Transverse colon (tissue), 4 donors: Measurements from ENCODE around the gene BAIAP2L2. TPM values are rescaled to one million over a fixed set of nuclear protein-coding genes. Genes with fewer than 3 reads are reported as not detected.
"Not testable (repeated sequence)": the region's sequence is repeated elsewhere in the genome, so short reads cannot be mapped to it uniquely, and the experiment has no call there.

Source experiments
- DNase-seq: peaks from one replicate; pipeline ENCODE4 v3.0.0-alpha.2; 2019
- H3K27ac ChIP-seq, 4 donors: fragments of 200-600 bp; sonication (generic); 2 replicates each; pipeline ENCODE4 v1.5.1; 2016 to 2018; ENCODE audit warnings: inconsistent platforms in 4 of 4
- H3K27me3 ChIP-seq: fragments of 200-600 bp; sonication (generic); 2 replicates; pipeline ENCODE4 v1.5.1; 2017; ENCODE audit warnings: inconsistent platforms
- H3K36me3 ChIP-seq, 4 donors: fragments of 200-600 bp; sonication (generic); 2 replicates each; pipeline ENCODE4 v1.5.1; 2017 to 2019; ENCODE audit warnings: inconsistent platforms in 4 of 4
- H3K4me1 ChIP-seq, 4 donors: fragments of 200-600 bp; sonication (generic); 2 replicates each; pipeline ENCODE4 v1.5.1; 2017 to 2020; ENCODE audit warnings: inconsistent platforms in 4 of 4
- H3K4me3 ChIP-seq, 4 donors: fragments of 200-600 bp; sonication (generic); 1 replicate in 1 of 4; 2 replicates in 3 of 4; pipeline versions ENCODE4 v1.5.1 to v1.6.1; 2017 to 2019; ENCODE audit warnings: inconsistent platforms in 4 of 4
- H3K9me3 ChIP-seq, 2 donors: fragments of 200-600 bp; sonication (generic); 2 replicates each; pipeline ENCODE4 v1.5.1; 2017 to 2019; ENCODE audit warnings: inconsistent platforms in 2 of 2
- EP300 ChIP-seq: sonication (generic); formaldehyde crosslinking; IDR thresholded peaks from one replicate; pipeline ENCODE4 v1.6.1; 2017; ENCODE audit warnings: antibody characterized with exemption, low read depth
- POLR2A ChIP-seq: fragments of 450-650 bp; IDR thresholded peaks from one replicate; pipeline ENCODE4 v1.6.1; 2016; ENCODE audit warnings: antibody characterized with exemption, mild to moderate bottlenecking, moderate library complexity
- POLR2AphosphoS5 ChIP-seq, 3 donors: sonication (generic); formaldehyde crosslinking; IDR thresholded peaks; one replicate each; pipeline ENCODE4 v1.6.1; 2016; ENCODE audit warnings: antibody characterized with exemption in 3 of 3
- WGBS, 2 donors: methylation state at CpG; one replicate each; pipeline ENCODE4 v1.1.5; 2018; ENCODE audit warnings: low coverage in 1 of 2; 5-methylcytosine and 5-hydroxymethylcytosine counted together
- in situ Hi-C, 4 donors: fragments of 200-750 bp; cut with MboI; loops; one replicate each; pipeline versions ENCODE4 v1.15.0 to v1.15.1; 2017; ENCODE audit warnings: low sequenced_read_pairs in 3 of 4, low pct_ligation_motif_present in 1 of 4, low pct_unique_long_range_greater_than_20kb in 1 of 4
- intact Hi-C: fragments of 100-400 bp; cut with DNase I; formaldehyde crosslinking; loops from one replicate; pipeline ENCODE4 v1.15.1; 2023; ENCODE audit warnings: low total_unique reads
- total RNA-seq, 4 donors: library from RNA; depleted of rRNA; stranded (reverse); fragments of >200 nt; gene quantifications; one replicate each; pipeline ENCODE4 v1.1.0, GENCODE V29; 2016
- TF ChIP-seq, protein P1 (sequence below), 5 experiments: fragments of 200-600 bp in 3 of 5; fragments of 450-650 bp in 2 of 5; sonication (generic) in 3 of 5; IDR thresholded peaks; 1 replicate in 2 of 5; 2 replicates in 3 of 5; pipeline ENCODE4 v1.5.1; 2016 to 2017; ENCODE audit warnings: antibody characterized with exemption in 5 of 5, inconsistent platforms in 3 of 5, mild to moderate bottlenecking in 2 of 5, moderate library complexity in 1 of 5

BAIAP2L2 gene, protein sequence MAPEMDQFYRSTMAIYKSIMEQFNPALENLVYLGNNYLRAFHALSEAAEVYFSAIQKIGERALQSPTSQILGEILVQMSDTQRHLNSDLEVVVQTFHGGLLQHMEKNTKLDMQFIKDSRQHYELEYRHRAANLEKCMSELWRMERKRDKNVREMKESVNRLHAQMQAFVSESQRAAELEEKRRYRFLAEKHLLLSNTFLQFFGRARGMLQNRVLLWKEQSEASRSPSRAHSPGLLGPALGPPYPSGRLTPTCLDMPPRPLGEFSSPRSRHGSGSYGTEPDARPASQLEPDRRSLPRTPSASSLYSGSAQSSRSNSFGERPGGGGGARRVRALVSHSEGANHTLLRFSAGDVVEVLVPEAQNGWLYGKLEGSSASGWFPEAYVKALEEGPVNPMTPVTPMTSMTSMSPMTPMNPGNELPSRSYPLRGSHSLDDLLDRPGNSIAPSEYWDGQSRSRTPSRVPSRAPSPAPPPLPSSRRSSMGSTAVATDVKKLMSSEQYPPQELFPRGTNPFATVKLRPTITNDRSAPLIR
- 100 to 1,000 TPM; 106 to 337 (median 127) TPM for total RNA-seq

DNA sequence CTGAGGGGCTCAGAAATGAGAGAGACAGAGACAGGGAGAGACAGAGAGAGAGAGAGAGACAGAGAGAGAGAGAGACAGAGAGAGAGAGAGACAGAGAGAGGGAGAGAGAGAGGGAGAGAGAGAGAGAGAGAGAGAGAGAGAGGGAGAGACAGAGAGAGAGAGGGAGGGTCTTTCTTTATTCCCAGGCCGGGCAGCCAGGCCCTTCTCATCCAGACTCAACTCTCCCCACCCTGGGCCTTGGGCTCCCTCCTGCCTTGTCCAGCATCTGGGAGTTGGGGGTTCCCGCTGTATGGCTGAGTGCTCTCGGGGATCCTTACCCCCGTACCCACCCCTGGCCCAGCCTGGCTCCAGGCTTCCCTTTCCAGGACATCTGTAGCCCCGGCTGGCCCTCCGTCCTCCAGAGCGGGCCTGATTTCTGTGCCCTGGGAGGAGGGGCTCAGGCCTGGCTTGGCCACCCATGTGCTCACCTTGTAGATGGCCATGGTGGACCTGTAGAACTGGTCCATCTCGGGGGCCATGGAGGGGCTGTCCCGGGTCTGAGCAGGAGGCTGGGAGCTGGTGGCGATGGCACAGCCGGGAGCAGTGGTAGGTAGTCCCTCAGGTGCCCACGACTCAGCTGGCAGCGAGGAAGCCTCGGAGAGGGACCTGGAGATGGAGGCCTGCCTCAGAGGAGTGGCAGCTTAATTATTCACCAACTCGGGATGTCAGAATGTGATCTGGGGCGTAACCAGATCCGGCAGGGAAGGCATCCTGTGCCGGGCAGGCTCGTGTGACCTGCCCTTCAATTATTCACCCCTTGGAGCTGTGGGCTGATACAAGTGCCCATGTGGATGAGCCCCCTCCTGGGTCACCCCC, at the start of gene BAIAP2L2:
Gene BAIAP2L2 (minus strand): TSS at position 677 of the 855 bp plus-strand sequence. CDS start 159 bp downstream, at position 518.
- intact Hi-C loops, result loop anchor here (5.0 to 10.0 kb wide), 2 partner anchors 125 to 242 kb away; no protein-coding TSS in a partner anchor
- no peaks in the 10 kb centered on the region for H3K27me3 ChIP-seq
- peak within 1 kb of the TSS; percentile 83 to 93 (median 86) for H3K27ac ChIP-seq
- TF ChIP-seq POLR2A, result peak; percentile 85
- TF ChIP-seq POLR2AphosphoS5 (IDR thresholded peaks at IDR 0.05), result peak; percentile 13 to 85 (median 80)
- TF ChIP-seq EP300, result no peak
- TF ChIP-seq, protein P1, sequence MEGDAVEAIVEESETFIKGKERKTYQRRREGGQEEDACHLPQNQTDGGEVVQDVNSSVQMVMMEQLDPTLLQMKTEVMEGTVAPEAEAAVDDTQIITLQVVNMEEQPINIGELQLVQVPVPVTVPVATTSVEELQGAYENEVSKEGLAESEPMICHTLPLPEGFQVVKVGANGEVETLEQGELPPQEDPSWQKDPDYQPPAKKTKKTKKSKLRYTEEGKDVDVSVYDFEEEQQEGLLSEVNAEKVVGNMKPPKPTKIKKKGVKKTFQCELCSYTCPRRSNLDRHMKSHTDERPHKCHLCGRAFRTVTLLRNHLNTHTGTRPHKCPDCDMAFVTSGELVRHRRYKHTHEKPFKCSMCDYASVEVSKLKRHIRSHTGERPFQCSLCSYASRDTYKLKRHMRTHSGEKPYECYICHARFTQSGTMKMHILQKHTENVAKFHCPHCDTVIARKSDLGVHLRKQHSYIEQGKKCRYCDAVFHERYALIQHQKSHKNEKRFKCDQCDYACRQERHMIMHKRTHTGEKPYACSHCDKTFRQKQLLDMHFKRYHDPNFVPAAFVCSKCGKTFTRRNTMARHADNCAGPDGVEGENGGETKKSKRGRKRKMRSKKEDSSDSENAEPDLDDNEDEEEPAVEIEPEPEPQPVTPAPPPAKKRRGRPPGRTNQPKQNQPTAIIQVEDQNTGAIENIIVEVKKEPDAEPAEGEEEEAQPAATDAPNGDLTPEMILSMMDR (IDR thresholded peaks at IDR 0.05), result no peak
- H3K9me3 ChIP-seq, result no peaks in the 10 kb centered on the region
- H3K4me1 ChIP-seq, result peaks cover 9 to 58% (median 47%) of the 10 kb centered on the region in 4 donors
- H3K4me3 ChIP-seq, result peak within 1 kb of the TSS; percentile 10 to 51 (median 31)
- in situ Hi-C loops, result loop anchor here in 3 of 4 donors (25.0 kb wide), 3 partner anchors 127 to 252 kb away; no protein-coding TSS in a partner anchor
- peak; percentile 80 for DNase-seq
- no peaks in the 10 kb centered on the region for H3K36me3 ChIP-seq
- WGBS, 2 donors, result 48 to 76% methylated on average over 3 to 12 of the region's 19 CpGs

DNA sequence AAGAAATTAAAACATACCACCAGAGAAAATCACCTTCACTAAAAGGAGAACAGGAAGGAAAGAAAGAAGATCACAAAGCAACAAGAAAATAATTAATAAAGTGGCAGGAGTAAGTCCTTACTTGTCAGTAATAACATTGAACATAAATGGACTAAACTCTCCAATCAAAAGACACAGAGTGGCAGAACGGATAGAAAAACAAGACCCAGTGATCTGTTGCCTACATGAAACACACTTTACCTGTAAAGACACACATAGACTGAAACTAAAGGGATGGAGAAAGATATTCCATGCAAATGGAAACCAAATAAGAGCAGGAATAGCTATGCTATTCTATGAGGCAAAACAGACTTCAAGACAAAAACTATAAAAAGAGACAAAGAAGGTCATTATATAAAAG, 45.2 kb upstream of the BAIAP2L2 start:
- WGBS, 2 donors, result 94 to 100% methylated on average over 1 of the region's 1 CpG
- TF ChIP-seq EP300 (no peak), POLR2A (no peak), POLR2AphosphoS5 (IDR thresholded peaks at IDR 0.05) (no peak)
- TF ChIP-seq, protein P1 (IDR thresholded peaks at IDR 0.05), result no peak
- H3K4me3 ChIP-seq, result no peak overlapping the region
- in situ Hi-C loops, result no loop called here
- DNase-seq, result no peak
- H3K4me1 ChIP-seq, result peaks cover 0 to 8% (median 1%) of the 10 kb centered on the region in 4 donors
- H3K36me3 ChIP-seq, result no peaks in the 10 kb centered on the region
- no peak overlapping the region for H3K27ac ChIP-seq
- no peaks in the 10 kb centered on the region for H3K27me3 ChIP-seq
- H3K9me3 ChIP-seq, result no peaks in the 10 kb centered on the region
- intact Hi-C loops, result no loop called here

DNA sequence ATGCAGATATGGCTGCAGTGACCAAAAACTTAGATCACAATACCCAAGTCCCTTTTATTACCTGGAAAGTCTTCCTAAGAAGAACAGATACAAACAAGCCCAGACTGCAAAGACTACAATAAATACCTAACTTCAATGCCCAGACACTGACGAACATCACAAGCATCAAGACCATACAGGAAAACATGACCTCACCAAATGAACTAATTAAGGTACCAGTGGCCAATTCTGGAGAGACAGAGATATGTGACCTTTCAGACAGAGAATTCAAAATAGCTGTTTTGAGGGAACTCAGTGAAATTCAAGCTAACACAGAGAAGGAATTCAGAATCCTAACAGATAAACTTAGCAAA, 44.1 kb upstream of the BAIAP2L2 start:
- H3K27me3 ChIP-seq, DNase-seq, H3K36me3 ChIP-seq, in situ Hi-C loops, H3K4me1 ChIP-seq, H3K4me3 ChIP-seq, H3K9me3 ChIP-seq: not testable (repeated sequence)
- WGBS, 2 donors, result 52 to 88% methylated on average over 1 of the region's 1 CpG
- intact Hi-C loops, result loop anchor here (5.0 kb wide), 1 partner anchor 962 kb away; no protein-coding TSS in a partner anchor
- peak overlapping the region in 1 of 4 donors; percentile 52 for H3K27ac ChIP-seq

DNA sequence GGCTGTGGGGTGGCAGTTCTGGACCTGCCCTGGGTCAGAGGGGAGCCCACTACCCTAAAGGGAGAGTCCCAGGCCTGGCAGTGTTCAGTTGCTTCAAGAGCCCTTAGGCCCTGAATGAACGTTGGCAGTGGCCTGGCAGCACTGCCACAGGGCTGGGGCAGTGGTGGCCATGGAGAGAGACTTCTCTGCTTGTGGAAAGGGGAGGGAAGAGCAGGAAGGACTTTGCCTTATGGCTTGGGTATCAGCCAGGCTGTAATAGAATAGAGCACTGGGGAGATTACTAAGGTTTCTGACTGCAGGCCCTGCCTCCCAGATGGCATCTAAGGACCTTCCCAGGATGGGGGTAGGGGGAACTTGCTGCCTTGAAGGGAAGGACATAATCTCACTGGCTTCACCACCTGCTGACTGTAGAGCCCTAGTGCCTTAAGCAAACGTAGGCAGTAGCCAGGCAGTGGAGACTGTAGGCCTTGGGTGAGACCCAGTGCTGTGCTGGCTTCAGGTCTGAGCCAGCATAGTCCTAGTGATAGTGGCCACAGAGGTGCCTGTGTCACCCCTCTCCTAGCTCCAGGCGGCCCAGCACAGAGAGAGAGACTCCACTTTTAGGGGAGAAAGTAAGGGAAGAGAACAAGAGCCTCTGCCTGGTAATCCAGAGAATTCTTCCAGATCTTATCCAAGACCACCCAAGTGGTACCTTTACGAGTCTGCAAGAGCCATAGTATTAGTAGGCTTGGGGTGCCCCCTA, 43.5 kb upstream of the BAIAP2L2 start:
- H3K4me1 ChIP-seq, result peaks cover 0 to 8% (median 1%) of the 10 kb centered on the region in 4 donors
- in situ Hi-C loops (no loop called here), intact Hi-C loops (loop anchor here (5.0 kb wide), 1 partner anchor 962 kb away; no protein-coding TSS in a partner anchor)
- H3K9me3 ChIP-seq, result no peaks in the 10 kb centered on the region
- H3K36me3 ChIP-seq, result no peaks in the 10 kb centered on the region
- no peaks in the 10 kb centered on the region for H3K27me3 ChIP-seq
- TF ChIP-seq POLR2AphosphoS5 (IDR thresholded peaks at IDR 0.05), result no peak
- TF ChIP-seq EP300, result no peak
- TF ChIP-seq, protein P1 (IDR thresholded peaks at IDR 0.05), result no peak
- TF ChIP-seq POLR2A, result no peak
- 40 to 70% methylated on average over 1 to 3 of the region's 4 CpGs for WGBS, 2 donors
- DNase-seq, result peak; percentile 27
- peak overlapping the region in 1 of 4 donors; percentile 52 for H3K27ac ChIP-seq
- H3K4me3 ChIP-seq, result no peak overlapping the region
